ENCODE measurements around the gene PRR5L.

- TF ChIP-seq ZNF274 (IDR thresholded peaks at IDR 0.05; ENCODE audit: low read depth, low read length) (no peak), YY1 (IDR thresholded peaks at IDR 0.05; ENCODE audit: insufficient read depth, insufficient read length) (no peak), SUZ12 (IDR thresholded peaks at IDR 0.05; ENCODE audit: extremely low read depth, insufficient read depth, insufficient read length) (no peak)
These were observed 131.0 kb downstream of the PRR5L start for GRCh38 chr11:36427079-36427478.

Data from NT2/D1 (cell line).